HG03575 (cell line): ENCODE measurements around the gene GAB3.

Experiments used
- ATAC-seq: cut with Tn5 transposase; IDR thresholded peaks from one replicate; pipeline ENCODE4 v1.9.1; 2021; ENCODE audit not compliant: unreplicated experiment, insufficient number of reproducible peaks, low FRiP score; ENCODE audit errors: extremely low read depth

The GAB3 gene

DNA sequence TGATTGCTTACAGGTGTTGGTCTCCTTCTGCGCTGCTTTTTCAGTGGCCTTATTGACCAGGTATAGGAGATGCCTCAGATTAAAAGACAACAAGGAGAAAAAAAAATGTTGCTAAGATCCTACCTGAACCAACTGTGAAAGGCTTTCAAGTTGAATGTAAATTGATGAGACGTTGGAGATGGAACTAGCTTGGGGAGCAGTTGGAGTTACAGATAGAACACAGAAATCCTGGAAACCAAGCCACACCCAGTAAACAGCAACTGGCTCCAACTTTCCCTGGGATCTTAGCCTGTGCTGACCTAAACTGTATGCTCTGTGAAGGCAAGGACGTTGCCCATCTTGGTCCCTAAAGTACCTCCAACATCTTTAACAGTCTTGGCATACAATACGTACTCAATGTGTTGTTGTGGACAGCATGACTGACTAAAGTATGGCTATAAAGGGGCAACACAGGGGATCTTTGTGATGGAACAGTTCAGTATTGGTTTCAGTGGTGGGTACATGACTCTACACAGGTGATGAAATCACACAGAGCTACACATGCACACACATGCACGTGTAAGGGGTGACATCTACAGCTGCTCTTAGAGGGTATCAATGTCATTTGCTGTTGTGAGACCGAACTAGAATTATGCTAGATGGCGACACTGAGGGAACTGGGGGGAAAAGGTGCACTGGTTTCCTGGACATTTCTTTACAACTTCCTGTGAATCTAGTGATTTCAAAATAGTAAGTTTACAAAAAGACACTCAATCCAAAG, 22.3 kb downstream of the GAB3 start:
- no peak for ATAC-seq

DNA sequence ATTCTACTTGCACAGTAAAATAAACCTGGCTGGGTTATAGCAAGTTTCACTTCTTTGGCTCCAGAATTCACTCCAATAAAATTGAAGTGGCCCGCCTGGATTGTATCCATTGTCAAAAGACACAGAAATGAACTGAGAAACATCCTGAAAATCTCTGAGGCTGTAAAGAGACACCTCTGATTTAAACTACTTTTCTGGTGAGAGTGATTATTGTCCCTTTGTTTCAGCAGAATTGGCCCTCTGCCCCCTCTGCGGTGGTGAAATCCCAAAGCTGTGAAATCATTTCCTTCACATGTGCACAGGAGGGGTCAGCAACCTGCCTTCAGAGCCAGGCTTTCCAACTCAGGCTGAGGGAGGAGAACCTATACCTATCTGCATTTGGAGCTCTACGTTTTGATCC, 23.0 kb downstream of the GAB3 start:
- no peak for ATAC-seq

GRCh38 chrX:154727418-154727817, 23.5 kb downstream of the GAB3 start:
- ATAC-seq, result no peak

DNA sequence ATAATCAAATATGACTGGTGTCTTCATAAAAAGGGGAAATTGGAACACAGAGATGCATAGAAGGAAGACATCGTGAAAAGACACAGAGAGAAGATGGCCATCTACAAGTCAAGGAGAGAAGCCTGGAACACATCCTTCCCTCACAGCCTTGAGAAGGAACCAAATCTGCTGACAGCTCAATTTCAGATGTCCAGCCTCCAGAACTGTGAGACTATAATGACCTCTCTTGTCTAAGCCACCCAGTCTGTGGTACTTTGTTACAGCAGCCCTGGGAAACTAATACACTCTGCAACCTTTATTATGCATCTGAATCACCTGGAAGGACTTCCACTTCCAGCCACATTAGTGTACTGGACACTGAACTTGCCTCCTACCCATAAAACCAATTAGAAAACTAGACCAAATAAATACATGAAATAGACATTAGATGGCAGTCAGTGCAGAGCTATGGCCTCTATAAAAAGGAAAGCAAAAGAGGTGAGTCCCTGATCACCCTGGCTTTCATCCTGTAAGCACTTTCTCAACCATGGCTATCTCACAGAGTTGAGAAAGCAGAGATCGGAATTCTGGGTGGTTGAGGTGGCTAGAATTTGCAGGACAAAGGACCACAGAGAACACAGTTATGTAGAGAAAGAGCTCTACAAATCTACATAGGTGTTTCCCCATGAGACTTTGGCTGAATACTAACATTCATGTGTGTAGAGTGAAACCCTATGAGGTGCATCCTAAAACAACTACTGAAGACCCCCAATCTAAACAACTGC, 25.7 kb downstream of the GAB3 start:
- ATAC-seq, result no peak

GRCh38 chrX:154721155-154721554, 29.7 kb downstream of the GAB3 start:
- ATAC-seq, result no peak

DNA sequence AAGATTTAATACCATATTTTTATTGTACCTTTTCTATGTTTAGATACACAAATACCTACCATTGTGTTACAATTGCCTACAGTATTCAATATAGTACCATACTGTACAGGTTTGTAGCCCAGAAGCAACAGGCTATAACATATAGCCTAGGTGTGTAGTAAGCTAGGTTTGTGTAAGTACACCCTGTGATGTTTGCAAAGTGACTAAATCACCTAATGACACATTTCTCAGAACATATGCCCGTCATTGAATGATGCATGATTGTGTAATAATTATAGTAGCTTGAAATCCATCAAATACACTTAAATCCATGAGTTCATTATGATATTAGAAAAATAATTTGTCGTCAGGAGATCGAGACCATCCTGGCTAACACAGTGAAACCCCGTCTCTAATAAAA, 30.8 kb downstream of the GAB3 start:
- no peak for ATAC-seq

- no peak for ATAC-seq
Measured at GRCh38 chrX:154719132-154719675, 31.7 kb downstream of the GAB3 start.

DNA sequence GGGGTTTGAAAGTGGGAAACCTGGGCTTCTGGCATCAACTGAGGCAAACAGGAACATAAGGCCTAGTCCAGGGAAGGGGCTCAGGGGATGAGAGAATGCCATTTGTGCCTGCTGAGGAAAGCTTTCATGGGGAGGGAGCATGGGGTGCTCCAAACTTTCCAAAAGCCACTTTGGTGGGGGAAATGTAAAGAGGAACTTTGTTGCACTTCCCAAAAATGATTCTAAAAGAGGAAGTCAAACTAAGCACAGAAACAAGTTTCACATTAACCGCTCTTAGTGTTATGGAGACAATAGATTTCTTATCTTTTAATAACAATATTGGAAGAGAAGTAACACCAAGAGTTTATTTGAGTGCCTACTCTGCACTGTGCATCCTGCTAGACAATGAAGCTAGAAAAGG, 32.3 kb downstream of the GAB3 start:
- no peak for ATAC-seq

- ATAC-seq, result no peak
Measured at GRCh38 chrX:154717824-154718223, 33.1 kb downstream of the GAB3 start.

GRCh38 chrX:154715825-154716224, 35.1 kb downstream of the GAB3 start:
- no peak for ATAC-seq

GRCh38 chrX:154714925-154715324, 36.0 kb downstream of the GAB3 start:
- ATAC-seq, result no peak

GRCh38 chrX:154712781-154713740, 37.8 kb downstream of the GAB3 start:
- ATAC-seq, result peak; percentile 76

DNA sequence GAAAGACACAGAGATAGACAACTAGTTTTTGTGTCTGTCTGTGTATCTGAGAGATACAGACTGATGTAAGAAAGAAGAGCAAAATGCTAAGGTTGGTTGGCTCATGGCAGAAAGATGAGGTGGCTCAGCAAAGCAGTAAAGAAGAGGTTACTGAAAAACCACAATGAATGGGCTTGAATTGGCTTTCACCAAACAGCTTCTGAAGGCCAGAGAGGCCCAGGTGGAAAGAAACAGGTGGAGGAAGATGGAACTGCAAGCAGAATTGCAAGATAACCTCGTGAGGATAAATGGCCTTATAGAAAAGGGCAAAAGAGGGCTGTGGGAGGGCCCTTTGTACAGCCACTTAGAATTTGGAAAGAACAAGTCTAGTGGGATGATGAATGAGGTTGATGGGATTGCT, 39.6 kb downstream of the GAB3 start:
- no peak for ATAC-seq

- no peak for ATAC-seq
Measured at GRCh38 chrX:154710309-154710708, 40.6 kb downstream of the GAB3 start.

DNA sequence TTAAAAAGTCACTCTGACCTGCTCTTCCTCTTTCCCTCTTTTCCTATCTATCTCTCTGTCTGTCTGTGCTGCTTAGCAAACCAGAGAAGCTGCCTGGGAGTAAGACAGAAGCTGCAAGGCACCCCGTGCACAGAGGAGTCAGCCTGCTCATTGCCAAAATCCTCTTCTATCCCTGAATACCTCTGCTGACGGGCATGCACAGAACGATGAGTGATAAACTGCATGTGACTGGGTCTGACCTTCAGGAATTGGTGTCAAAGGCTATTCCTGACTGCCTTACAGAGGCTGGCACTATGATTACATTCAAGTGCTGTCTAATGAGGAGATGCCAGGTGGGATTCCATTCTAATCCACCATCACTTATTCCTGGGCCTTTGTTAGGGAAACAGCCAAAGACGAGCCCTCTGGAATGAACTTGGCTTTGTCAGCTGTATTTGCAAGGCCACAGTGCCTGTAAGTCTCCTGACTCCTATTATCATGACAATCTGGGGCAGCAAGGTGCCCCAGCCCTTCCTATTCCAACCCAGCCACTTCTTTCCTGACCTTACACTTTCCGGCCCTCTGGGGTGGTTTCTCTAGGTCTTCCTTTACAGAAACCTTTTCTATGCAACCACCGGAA, 52.1 kb downstream of the GAB3 start:
- no peak for ATAC-seq

GRCh38 chrX:154696676-154697045, 54.2 kb downstream of the GAB3 start:
- ATAC-seq, result no peak

DNA sequence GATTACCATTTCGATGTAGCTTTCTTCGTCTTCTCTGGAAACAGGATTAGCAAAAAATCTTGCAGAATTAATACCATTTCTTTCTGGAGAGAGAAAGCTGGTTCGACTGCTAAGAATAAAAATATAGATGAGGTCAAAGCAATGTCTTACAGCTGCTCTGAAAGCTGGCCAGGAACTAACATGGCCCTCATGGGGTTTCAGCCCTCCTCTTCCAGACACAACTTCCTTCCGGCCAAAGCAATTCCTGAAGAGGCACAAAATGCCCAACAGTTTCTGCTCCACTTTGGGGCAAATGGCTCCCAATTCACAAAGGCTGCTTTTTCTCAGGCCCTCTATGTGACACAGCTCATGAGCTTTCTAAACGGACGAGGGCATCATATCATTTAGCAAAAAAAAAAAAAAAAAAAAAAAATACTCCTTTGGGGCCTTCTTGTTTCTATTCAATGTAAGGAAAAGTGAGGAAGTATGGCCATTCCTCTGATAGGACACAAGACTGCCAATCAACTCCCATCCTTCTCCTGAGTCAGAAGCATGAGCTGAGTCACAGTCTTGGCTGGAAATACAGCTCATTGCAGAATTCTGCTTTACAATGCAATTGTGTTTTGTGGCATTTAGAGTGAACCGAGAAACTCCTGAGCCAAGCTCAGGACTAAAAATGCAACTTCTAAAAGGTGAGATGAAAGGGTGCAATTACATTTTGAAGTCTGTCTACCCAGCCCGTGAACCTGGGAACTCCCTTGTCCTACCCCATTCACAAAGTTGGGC, 54.8 kb downstream of the GAB3 start:
- ATAC-seq, result no peak

DNA sequence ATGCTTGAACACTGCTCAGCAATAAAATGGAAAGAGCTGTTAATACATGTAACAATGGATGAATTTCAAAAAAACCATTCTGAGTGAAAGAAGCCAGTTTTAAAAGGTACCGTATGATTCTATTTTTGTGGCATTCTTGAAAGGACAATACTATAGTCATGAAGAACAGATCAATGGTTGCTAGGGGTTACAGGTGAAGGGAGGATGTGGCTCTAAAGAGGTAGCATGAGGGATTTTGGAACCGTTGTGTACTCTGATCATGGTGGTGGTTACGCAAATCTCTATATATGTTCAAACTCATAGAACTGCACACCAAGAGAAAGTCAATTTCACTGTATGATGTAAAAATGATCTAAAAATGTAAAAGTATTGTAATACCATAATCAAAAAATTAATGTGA, 57.5 kb downstream of the GAB3 start:
- ATAC-seq, result no peak
